Superior temporal gyrus (tissue), 1 donor: ENCODE data around the gene NPPB.
"Not testable (repeated sequence)": the region's sequence is repeated elsewhere in the genome, so short reads cannot be mapped to it uniquely, and the experiment has no call there.

Source experiments
- DNase-seq: peaks from one replicate; pipeline ENCODE4 v3.0.0-alpha.2; 2016; ENCODE audit errors: extremely low spot score

The NPPB gene

DNA sequence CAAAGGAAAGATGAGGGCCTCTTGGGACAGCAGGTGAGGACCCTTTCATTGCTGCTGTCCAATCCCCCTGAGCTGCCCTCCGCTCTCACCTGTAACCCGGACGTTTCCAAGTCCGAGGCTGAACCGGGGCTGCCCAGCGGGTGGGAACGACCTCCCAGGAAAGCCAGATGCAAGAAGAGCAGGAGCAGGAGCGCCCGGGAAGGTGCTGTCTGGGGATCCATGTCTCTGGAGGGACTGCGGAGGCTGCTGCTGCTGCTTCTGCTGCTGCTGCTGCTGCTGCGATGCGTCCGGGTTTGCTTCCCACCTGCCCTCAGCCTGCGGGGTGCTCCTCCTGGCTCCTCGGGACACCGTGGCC is at the start of gene NPPB:
TSS of gene NPPB (minus strand) at position 333 of the 355 bp plus-strand sequence. CDS start at position 221, 112 bp downstream.
- DNase-seq, result no peak

DNA sequence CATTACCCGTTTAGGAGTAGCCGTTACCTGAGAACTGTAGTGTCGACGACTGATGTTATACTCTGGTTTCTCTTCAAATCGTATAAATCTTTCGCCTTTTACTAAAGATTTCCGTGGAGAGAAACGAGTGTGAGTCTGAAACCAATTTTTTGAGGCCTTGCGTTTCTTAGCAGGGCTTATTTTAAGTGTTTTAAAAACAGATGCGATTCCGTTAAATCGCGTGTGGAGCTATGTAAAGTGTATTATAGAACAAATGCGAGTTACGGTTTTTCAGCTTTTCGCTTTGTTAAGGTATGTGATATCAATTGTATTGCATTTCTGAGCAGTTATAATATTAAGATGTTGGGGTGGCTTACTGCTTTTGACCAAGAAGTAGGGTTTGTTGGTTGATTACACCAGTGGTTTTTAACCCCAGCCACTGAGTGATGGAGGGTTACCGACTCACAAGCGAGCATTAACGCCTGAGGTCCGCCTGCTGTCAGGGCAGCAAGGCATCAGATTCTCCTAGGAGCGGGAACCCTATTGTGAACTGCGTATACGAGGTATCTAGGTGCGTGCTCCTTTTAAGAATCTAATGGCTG is 49.4 kb upstream of the NPPB start:
- no peak for DNase-seq

DNA sequence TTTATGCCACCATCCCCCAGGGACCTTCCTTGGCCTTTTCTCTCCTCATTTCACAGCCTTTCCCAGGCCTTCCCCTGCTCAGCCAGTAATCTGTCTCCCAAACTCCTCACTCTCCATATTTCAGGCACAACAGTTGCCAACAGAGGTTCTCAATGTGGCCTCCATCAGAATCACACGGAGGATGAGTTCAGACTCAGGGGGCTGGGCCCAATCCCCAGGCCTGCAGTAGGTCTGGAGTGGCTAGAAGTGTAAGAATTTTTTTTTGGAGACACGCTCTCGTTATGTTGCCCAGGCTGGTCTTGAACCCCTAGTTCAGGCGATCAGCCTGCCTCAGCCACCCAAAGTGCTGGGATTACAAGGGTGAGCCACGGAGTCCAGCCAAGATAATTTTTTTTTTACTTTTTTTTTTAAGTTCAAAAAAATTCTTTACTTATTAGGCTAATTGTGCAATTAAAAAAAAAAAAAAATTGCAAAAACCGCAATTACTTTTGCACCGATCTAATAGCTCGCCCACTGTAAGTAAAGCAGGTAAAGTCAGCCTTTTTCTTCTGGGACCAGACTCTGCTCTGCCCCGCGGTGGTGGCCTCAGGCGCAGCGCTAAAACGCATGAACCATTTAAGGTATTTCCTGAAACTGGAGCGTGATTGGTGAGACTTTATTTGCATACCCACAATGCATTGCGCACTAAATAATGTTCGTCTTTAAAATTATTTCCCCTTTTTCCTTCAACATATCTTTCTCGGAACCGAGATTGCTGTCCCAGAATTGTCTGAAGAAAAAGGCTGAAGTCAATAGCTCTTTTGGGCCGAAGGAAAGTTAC is 48.7 kb upstream of the NPPB start:
- peak; percentile 99 for DNase-seq

DNA sequence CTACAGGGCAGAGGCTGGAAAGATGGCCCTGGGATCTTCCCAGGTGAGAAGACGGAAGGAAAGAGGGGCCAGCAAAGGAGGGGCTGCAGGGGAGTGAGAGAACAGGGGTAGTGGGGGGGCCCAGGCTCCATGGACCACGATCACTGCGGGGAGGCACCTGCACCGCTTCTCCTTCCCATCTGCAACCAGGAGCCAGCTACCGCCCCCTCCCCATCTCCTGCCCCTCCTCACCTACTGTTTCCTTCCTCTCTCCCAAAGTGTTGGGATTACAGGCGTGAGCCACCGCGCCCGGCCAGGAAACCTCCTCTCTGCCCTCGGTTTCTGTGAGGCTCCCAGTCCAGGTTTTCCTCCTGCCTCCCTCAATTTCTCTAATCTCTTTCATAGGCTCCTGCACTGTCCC is 48.1 kb upstream of the NPPB start:
- no peak for DNase-seq

DNA sequence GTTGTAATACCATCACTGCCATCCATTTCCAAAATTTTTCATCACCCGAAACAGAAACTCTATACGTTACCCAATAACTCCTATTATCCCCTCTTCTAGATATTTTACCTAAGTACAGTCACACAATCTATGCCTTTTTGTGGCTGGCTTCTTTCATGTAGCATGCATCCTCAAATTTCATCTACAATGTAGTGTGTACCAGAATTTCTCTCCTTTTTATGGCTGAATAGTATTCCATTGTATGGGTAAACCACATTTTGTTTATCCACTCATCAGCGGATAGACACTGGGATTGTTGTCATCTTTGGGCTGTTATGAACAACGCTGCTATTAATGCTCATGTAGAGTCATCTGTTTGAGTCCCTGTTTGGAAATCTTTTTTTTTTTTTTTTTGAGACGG is 46.2 kb upstream of the NPPB start:
- no peak for DNase-seq

DNA sequence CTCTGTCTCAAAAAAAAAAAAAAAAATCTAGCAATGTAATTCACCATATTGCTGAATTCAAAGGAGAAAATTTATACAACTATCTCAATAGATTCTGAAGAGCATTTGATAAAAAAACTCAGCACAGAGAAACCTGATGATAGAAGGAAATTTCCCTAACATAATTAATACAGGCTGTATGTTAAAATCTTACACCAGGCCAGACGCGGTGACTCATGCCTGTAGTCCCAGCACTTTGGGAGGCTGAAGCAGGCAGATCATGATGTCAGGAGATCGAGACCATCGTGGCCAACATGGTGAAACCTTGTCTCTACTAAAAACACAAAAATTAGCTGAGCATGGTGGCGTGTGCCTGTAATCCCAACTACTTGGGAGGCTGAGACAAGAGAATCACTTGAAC is 45.4 kb upstream of the NPPB start:
- not testable (repeated sequence) for DNase-seq

DNA sequence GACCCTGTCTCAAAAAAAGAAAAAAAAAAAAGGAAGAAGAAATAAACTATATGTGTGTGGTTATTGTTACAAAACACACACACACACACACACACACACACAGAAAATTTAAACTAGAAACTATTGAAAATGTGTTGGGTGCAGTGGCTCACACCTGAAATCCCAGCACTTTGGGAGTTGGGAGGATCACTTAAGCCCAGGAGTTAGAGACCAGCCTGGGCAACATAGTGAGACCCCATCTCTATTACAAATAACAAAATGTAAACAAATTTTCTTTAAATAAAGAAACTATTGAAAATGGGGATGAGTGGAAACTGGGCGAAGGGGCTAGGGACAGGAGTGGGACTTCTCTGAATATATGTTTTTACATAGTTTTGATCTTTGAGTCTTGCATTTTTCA is 44.5 kb upstream of the NPPB start:
- DNase-seq, result no peak

DNA sequence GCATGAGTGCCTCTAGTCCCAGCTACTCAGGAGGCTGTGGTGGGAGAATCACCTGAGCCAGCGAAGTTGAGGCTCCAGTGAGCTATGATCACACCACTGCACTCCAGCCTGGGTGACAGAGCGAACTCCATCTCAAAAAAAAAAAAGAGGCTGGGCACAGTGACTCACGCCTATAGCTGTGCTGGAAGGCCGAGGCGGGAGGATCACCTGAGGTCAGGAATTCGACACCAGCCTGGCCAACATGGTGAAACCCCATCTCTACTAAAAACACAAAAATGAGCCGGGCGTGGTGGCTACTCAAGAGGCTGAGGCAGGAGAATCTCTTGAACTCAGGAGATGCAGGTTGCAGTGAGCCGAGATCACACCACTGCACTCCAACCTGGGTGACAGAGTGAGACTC is 42.7 kb upstream of the NPPB start:
- DNase-seq, result not testable (repeated sequence)

DNA sequence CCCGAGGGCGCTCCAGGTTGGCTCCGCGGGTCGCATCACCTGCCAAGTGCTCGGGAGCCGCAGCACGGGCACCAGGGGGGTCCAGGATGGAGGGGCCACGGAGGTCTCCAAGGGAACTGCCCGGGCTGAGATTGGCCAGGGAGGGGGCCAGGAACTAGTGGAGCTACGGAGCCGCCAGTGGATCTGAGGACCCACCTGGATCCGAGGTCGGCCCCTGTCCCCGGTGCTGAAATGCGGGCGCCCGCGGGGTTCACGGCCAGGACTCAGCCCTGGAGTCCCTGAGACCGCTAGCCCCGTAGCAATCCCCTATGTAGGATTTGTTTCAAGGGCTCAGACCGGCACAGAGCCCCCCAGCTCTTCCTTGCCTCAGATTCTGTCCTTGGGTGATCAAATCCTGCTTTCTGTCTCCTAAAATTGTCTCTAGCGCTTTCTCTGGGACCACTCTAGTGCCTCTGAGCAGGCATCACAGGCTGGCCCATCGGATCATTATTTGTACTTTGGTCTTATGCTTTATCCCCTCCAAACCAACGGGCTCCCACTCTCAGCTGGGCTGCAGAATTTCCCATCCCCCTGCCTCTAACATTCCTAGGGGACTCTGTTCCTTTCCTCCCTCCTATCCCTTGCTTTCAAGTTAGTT is 40.2 kb upstream of the NPPB start:
- no peak for DNase-seq

DNA sequence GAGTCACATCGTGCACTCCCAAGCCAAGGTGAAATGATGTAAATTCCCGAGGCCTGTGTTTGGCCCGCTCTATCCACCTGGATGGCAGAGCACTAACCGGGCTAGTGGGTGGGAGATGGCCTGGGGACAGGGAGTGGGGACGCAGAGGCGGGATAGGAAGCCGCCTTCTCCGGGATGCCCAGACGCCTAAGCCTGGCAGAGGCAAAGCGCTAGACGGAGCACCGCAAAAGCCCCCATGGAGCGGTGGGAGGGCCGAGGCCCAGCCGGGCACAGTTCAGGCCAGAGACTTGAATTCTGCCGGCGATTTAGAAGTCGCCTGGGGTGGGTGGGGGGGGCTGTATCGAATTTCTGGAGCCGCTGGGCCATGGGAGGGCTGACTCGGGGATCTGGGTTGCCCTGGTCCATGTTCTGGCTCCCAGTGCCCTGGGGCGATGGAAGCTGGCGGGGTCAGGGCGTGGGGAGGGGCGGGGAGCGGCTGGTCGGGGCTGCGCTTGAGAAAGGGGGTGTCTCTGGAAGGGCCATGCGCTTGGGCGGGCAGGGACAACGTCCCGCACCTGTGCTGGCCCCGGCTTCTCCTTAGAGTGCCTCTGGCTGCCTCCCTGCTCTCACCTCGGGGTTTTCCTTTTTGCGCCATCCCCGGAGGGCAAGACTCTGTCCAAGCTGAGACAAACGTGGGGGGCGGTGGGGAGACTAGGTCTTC is 39.5 kb upstream of the NPPB start:
- DNase-seq, result no peak

DNA sequence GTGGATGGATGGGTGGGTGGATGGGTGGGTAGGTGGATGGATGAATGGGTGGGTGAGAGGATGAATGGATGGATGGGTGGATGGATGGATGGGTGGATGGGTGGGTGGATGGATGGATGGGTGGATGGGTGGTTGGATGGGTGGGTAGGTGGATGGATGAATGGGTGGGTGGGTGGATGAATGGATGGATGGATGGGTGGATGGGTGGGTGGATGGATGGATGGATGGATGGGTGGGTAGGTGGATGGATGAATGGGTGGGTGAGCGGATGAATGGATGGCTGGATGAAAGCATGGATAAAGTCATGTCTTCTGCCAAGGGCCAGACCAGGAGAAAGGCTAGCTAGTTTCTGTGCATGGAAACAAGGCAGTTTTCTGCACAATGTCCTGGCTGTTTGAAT is 35.8 kb upstream of the NPPB start:
- DNase-seq, result not testable (repeated sequence)

DNA sequence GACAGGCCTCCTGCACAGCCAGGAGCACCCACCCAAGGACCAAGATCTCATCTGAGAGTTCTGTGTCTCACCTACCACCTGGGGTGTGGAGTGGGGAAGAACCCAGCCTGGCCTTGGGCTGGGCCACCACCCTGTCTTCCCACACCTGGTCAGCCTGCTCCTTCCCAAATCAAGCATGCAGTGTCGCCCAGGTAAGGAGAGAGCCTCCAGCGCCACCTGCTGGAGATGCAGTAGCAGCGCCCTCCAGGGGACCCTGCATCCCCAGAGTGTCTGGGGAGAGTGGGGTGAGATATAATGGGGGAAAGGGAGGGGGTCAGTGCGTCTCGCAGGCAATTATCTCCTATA is 35.1 kb upstream of the NPPB start:
- DNase-seq, result peak; percentile 48

DNA sequence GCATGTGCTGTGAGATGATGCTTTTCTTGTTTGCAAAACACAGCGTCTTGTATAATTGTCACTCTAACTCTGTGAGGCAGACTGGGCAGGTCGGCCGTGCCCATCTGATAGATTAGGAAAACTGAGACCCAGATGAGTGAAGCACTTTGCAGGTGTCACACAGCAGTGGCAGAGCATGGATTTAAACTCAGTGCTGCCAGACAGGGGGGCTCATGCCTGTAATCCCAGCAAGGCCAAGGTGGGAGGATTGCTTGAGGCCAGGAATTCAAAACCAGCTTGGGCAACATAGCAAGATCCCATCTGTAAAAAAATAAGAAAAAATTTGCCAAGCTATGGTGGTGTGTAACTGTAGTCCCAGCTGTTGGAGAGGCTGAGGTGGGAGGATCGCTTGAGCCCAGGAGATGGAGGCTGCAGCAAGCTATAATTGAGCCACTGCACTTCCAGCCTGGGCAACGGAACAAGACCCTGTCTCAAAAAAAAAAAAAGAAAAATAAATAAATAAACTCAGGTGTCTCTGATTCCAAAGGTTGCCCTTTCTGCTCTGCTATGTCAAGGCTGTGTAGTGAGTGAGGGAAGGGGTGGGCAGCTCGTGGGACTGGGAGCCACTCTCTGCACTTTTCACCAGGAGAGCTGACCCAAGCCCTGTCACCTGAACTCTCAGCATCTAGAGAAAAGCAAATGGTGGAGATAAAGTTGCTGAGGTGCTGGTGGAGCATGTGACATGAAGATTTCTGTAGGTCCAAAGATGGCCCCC is 32.9 kb upstream of the NPPB start:
- no peak for DNase-seq

DNA sequence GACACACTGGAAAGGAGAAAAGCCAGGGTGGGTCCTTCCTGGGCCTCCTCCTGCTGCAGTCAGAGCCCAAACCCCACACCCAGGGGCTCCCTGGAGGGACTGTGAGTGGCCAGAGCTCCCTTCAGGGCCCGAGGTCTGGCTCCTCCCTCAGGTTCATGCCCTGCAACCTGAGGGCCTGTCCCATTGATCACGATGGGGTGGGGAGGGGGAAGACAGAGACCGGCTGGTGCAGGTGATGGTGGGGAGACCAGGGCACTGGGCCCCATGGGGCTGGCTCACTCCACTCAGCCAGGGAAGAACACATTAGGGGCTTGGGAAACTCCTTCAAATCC is 30.1 kb upstream of the NPPB start:
- DNase-seq, result no peak

DNA sequence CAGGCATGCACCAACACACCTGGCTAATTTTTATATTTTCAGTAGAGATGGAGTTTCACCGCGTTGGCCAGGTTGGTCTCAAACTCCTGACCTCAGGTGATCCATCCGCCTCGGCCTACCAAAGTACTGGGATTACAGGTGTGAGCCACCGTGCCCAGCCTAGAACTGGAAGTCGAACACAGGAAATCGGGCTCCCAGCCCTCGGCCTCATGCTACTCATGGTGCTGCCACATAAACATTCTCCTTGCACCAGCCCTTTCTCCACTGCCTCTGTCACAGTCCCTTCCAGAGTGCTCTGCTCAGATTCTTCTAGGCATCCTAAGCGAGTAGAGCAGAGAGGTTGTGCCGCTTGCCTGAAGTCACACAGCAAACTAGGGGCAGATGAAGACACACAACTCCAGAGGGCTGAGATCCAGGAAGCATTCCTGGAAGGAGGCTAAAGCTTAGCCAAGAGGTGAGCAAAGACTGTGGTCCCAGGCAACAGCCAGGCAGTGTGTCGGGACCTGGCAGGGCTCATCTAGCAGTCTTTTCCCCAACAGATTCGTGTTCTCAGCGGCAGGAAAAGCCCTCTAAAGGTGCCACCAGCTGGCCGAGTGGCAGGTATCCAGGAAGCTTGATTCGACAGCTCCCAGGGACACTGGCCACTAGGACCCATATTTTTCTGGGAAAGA is 29.6 kb upstream of the NPPB start:
- DNase-seq, result no peak

DNA sequence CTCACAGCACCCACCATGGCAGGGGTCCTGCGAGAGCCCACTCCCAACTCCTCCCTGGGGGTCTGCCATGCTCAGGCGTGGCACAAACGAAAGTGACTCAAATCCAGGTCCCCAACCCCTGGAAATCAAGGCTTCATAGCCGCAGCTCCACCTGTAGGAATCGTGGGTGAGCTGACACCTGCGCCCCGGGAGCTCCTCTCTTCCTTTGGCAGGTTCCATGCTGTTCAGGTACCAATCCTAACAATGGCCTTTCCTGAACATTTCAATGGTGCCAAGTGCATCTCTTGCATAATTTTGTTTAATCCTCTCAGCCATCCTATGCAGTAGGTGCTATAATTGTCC is 28.9 kb upstream of the NPPB start:
- DNase-seq, result no peak

DNA sequence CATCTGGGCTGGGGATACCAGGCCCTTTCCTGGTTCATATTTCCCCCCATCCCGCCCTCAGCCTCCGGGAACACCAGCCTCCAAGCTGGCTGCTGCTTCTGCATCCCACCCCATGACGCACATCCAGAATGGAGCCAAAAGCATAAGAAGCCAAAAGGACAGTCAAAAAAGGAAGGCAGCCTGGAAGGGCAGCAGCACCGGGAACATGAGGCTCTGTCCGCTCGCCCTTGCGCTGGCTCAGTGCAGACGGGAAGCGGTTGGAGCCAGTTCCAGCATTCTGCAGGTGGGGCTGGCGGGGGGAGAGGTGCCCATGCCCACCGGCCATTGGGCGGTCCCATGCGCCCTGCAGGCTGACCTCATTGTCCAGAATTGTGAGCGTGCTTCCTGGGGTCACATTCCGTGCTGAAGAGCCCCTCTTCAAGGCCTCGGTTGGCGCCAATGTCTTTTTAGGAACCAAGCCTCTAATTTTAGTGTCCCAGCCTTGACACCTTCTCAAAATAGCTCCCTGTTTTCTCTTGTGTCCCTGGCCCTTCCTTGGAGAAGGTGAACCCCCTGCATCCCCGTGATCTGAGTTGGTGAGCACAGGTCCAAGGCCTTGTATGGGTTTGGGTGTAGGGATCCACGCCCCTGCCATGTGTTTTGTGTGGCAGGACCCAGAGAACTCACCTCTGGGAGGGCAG is 28.4 kb upstream of the NPPB start:
- no peak for DNase-seq

DNA sequence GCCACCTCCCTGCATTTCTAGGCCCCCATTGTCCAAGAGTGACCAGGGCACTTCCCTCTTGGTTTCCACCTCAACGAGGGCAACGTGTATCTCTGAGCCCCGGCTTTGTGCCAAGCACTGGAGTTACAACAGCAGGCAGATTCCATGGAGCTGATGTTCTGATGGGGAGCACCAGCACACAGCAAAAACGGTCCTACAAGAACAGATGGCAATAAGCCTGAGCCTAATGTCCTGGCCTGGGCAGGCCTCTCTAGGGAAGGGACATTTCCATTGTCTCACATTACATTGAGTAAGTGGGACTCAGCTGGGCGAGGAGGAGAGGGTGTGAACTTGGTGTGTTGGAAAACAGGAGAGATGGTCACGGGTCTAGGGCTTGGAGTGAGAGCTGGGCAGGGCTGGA is 27.2 kb upstream of the NPPB start:
- DNase-seq, result no peak

DNA sequence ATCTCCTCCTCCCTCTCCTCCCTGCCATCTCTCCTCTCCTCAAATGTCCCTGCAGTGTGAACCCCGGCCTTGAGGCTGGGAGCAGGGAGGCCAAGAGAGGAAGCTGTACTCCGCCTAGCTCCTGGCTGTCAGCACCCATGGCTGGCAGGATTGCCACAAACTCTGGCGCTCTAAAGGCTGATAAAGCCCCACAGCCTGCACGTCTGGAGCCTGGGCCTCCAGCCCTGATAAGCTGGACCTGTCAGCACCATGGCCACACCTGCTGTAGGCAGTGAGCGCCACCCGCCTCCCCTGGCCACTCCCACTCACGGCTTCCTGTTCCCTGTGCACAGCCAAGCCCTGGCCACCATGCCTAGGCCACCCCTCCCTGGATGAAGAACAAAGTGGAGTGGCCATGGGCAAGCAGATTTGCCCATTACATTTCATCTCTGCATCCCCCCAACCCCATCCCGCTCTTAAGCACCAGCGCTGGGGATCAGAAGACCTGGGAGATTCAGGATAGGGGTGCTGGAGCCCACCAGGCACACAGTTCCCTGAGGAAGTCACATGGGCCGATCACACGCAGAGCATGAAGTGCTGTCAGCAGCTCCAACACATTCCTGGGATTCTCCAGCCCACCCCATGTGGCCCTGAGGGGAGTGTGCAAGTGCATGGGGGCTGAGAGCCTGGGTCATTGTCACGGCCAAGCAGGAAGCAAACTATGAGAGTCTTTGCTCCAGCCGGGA is 24.2 kb upstream of the NPPB start:
- no peak for DNase-seq

DNA sequence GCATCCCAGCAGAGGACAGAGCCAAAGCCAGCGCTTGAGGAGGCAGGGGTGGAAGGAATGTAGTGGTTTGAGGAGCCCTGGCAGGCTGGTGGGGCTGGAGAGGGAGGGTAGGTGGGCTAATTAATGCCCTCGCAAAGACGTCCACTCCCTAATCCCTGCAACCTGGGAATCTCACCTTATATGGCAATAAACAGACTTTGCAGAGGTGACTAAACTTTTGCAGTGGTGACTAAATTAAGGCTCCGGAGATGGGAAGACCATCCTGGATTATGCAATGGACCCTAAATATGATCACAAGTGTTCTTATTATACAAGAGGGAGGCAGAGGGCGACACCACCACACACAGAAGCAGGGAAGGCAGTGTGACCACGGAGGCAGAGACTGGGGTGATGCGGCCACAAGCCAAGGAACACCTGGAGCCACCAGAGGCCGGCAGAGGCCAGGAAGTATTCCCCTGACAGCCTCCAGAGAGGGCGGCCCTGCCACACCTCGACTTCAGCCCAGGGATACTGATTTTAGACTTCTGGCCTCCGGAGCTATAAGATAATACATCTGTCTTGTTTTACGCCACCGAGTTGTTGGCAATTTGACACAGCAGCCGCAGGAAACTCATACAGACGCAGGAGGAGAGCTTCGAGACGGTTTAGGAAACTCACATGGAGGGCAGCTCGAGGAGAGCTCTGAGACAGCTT is 23.1 kb upstream of the NPPB start:
- DNase-seq, result no peak
